Muscle of back (tissue), 11 donors: ENCODE measurements around the gene RYR3. TPM values are rescaled to one million over a fixed set of nuclear protein-coding genes. Genes with fewer than 3 reads are reported as not detected.
A peak's percentile ranks its signal among the peaks of the same experiment; 100 is the strongest.

ENCODE experiments used
- DNase-seq, 3 donors: peaks; one replicate each; pipeline versions ENCODE4 v3.0.0 to v3.0.0-alpha.2; 2013
- polyA plus RNA-seq, 10 donors: library from polyadenylated mRNA; unstranded; fragments of 120-200 nt; gene quantifications; one replicate each; pipeline ENCODE4 v1.2.1, GENCODE V29; 2013; ENCODE audit not compliant: insufficient read length in 10 of 10

Gene RYR3
- polyA plus RNA-seq, 10 donors = 15.4 to 62.4 (median 41.5) TPM

DNA sequence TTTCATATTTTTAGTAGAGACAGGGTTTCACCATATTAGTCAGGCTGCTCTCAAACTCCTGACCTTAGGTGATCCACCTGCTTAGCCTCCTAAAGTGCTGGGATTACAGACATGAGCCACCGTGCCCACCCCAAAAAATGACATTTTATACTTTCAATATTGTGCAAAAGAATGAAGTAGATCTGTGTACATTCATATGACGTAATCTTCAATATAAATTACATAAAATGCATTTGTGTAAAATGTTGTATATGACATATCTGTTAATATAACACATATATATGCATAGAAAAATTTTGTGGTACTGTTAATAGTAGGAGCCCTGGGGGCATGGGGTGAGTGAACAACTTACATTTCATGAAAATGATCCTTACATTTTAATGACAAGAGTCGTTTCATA is 71.7 kb downstream of the RYR3 start:
- no peak for DNase-seq

DNA sequence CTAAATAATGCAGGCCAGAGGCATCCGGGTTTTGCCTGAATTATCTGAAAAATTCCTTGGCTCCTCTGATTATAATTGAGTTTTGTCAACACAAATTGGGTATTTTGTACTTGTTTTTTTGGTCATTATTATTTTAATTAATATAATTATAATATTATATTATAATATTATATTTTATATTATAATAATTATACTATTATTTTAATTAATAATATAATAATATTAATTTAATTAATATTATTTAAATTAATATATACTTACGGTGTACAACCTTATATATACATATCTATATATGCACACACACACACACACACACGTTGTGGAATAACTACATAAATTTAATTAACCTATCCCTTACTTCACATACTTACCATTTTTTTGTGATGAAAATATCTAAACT is 73.5 kb downstream of the RYR3 start:
- no peak for DNase-seq

DNA sequence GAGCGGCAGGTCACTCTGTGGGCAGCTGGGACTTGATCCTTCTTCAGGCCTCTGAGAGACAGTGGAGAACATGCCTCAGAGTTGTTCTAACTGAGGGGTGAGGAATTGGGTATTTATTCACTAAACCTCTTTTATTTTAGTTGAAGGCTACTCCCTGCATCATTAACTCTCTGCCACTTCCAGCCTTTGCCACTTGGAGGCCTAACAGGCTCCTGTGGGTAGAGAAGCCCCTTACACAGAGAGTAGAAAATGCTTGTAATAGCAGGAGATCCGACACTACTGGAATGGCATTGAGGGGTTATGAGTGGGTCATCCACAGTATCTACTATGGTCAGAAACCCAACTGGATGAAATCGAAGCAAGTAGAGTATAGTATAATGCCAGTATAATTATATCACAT is 81.7 kb downstream of the RYR3 start:
- DNase-seq = no peak

DNA sequence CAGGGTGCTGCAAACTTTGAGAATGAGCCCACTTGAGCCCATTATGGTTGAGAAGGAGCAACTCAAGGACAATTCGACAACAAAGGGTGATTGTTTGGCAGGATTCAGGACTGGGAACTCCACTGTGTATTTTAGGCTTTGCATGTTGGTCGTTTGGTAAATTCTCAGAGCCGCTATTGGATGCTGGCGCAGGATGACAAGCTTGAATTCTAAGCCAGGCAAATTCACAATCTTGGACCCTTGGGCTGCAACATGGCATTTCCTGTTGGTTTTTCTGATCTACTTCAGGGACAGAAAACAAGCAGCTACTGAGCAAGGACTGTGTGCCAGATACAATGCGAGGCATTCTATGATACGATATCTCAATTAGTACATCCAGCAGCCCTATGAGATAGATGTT is 82.8 kb downstream of the RYR3 start:
- DNase-seq = no peak

DNA sequence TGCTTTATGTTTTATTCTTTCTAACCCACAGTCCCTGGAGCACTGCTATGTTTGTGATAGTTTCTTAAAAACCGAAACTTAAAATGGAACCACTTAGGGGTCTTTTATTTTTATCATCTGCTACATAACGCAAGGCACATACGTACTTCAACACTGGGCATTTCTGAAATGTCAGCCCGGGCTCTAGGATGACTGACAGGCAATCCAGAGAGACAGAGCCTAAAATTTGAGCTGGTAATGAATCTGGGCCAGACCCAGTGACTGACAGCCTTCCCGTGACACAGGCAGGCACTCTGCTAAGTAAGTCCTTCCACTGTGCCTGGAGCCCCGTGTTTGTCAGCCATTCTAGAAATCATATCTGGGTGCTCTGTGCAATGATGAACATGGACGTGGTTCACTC is 84.6 kb downstream of the RYR3 start:
- DNase-seq = no peak

DNA sequence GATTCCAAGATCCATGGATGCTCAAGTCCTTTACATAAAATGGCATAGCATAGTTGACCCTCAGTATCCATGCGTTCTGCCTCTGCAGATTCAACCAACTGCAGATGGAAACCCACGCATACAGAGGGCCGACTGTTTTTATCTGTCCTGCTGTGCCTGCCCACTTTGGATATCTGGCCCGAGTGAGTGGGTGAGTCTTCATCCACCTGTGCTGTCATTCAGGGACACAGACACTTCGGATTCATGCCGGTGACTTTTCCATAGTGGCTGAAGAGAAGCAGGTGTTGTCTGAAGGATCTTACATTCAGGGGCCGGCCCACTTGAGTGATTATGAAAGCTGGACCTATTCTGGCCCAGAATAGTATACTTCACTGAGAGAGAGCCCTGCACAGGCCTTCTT is 85.1 kb downstream of the RYR3 start:
- no peak for DNase-seq

DNA sequence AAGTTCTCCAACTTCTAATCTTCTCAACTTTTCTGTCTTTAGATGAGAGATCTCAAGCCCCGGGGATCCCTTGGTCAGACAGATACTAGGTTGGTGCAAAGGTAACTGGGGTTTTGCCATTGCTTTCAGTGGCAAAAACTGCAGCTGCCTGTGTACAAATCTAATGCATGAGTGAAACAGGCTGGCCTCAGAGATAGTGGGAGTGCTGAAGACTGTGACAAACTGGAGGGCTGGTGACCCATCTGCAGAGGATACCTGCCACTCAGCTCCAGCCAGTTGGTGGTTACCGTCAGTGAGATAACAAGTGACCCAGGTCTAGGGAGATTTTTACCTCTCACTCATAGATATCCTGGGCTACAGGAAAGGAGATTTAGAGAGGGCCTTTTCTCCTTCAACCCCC is 85.7 kb downstream of the RYR3 start:
- no peak for DNase-seq

DNA sequence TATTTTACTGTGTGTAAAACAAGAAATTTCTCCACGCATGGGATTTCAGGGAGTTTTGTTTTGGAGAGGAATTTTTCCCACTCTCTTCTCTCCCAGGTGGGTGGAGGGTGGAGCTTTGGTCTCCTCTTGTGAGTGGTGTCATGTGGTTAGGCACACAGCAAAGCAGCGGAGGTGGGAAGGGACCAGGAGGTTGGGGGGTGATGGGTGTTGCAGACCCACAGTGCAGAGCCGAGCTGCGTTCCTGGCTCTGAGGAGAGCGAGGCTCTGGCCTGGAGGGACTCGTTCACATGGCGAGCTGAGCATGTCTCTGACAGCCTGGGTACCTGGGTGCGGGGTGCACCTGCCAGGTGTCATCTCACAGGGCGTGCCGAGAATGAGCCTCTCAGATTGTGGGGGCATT is 87.8 kb downstream of the RYR3 start:
- DNase-seq = no peak

DNA sequence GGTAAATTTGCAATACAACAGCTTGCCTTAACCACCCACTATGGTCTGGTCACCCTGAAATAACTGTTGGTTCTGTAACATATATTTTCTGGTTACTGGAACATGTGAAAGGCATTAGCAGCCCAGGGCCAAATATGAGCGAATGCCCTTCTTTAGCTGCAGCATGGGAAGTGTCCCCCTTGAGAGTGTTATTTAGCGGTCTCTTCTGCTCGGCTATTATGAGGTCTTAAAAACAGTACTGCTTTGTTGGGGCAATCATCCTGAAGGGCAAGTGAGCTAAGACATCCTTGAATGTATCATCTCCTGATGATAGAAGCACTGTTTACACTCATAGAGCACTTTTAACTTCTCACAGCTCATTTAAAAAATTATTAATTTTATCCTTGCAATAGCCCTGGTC is 90.2 kb downstream of the RYR3 start:
- DNase-seq = no peak

DNA sequence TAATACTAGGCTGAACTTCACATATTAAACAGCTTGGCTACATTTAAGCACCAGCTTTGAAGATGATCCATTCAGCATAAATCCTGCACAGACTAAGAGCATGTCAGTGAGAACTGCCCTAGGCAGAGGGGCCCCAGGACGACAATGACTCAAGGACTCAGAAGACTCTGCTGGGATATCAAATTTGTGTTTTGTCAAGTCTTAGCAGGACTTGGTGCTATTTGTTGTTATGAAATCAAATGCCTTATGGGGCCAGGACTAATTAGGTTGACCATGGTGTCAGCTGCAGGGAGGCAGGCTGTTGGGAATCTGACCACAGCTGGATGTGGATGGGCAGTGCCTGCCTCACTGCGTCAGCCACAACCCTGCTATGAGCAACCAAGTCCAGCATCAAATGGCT is 91.8 kb downstream of the RYR3 start:
- peak in 2 of 3 donors; percentile 33 to 51 for DNase-seq

DNA sequence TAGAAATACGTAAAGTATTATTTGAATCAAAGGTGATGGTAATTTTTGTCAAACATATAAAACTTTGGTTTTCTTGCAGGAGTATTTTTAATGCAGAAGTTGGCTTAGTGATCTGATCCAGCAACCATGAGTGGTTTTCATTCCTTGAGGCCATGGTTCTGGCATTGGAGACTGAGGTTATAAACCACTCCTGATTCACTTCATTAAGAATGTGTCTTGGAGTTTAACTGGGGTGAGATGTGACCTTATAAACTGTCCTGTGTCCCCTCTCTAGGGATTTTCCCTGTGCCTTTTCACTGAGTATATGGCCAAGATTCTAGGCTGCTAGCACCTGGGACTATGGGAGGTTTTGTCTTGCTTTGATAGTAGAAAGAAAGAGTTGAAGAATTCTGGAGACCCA is 94.3 kb downstream of the RYR3 start:
- no peak for DNase-seq

DNA sequence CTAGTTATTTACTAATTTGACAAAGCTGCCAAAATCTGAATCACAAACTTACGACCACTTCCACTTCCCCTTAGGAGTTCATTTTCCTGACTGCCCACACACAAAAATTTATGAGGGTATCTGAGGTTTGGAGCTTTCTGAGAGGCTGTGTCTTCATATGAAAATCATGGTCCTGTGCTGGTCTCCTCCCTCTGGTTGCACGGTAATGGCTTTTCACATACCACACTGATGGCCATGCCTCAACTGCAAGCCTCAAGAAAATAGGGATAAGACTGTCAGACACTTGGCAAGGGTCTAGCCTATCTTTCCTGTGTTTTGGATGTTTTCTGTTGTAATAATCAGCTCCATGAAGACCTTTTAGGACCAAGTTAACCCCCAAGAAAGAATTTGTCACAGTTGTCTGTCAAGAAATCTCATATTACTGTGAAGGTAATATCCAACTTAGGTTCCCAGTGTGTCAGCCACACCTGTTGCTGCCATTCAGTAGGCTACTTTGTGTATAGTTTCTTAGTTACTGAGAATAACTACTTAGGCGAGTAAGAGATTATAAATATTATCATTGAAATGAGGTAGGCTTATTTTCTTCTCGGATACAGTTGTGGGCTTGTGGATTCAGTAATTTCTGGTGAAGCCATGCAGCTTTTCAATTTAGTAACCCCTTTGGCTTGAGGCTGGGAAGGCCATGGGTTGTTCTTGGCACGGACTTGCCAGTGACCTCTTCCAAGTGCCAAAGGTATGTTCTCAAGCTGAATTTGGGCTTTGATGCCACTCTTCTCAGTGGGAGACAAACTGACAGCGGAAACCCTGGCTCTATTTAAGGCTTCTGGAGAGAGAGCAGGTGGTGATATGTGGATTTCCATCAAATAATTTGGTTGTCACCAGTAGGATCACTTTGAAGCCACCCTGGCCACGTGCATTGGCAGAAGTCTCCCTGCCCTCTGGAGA is 101.1 kb downstream of the RYR3 start:
- DNase-seq = peak; percentile 26 to 59 (median 30)

DNA sequence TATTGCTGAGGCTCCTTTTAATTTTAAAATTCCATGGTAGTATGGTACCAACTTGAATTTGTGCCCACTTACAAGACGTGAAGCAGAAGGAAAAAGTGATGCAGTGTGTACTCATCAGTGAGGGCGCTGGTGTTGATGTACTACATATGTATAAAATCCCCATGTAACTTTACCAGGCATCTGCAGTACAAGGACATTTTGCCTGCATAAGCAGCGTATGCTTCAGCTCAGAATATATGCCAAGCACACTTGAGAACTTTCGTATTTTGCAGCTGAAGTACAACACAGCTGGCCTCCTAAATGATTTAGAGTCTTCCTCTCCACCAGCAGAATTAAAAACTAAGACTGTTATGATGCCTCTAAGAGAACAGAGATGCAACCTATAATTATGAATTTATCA is 108.9 kb downstream of the RYR3 start:
- no peak for DNase-seq

DNA sequence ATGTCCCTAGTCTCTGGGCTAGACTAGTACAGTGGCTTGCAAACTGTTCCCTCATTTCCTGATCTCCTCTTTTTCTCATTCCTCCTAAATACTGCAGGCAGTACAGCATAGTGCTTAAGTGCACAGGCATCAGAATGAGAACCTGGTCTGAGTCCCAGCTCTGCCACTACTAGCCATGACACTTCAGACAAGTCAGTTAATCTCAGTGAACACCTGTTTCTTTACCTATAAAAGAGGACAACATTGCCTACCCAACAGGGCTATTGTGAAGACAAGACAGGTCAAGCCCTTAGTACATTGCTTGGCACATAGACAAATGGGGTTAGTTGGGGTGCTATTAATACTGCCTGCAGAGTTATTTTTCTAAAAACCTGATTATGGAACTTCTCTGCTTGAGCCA is 113.3 kb downstream of the RYR3 start:
- no peak for DNase-seq

DNA sequence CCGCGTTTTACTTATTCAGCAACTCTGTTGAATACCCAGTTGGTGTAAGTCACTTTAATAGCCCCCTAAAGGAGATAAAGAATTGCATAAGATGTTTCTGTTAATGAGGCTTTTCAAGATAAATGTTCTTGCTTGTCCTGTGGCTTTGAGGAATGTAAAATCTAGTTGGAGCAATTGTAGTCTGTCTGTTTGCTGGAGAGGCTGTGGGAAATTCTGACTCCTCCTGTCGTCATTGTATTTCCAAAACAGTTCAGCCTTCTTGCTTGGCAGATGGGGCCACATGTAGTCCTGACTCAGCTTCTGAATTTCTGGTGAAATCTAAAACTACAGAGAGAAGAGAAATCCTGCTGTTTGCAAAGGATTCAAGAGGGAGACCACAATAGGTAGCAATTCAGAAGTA is 114.4 kb downstream of the RYR3 start:
- peak in 2 of 3 donors; percentile 12 to 29 for DNase-seq

DNA sequence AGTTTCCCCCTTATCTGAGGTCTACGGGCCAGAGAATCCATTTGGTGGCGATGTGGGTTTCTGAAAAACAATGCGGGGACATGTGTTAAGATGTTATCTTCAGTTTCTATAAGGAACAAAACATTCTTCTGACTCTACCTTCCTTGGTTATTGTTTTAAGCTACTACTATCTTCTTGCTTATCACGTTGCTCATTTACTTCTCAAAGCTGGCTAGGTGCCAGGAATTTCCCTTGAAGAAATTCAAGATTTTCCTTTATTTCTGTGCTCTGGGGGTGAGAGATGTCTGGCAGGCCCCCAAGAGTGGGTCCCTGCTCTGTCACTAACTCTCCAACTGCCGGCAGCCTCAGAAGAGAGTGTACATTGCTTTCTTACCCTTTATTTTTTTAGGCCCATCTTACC is 119.8 kb downstream of the RYR3 start:
- DNase-seq = no peak

DNA sequence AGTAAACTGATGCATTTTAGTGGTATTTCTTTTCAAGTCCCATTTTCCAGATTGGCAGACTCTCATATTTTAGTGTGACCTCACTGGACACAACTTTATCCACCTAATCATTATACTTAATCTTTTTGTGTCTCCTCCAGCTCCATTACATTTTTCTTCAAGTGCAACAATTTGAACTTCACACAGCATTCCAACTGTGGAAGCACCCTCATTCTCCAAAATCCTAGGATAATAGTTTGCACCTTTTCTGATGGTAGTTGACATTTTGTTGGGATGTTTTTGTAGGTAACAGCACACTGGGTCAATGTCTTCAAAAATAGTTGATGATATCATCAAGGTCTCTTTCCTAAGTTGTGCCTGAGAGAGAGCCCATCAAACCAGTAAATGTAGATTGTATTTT is 123.1 kb downstream of the RYR3 start:
- no peak for DNase-seq

DNA sequence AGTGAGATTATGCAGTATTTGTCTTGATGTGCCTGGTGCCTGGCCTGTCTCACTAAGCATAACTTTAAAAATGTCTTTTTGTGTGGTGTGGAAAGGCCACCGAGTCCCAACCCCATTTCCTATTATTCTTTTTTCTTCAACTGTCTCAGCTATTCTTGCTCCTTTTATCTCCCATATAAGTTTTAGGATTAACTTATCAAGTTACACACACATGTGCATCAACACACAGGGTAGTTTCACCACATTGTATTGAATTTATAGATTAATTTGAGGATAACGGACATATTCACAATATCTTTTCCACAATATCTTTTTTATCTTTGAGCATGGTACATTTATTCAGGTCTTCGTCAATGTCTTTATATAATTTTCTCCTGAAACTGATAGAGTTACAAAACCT is 127.6 kb downstream of the RYR3 start:
- no peak for DNase-seq

DNA sequence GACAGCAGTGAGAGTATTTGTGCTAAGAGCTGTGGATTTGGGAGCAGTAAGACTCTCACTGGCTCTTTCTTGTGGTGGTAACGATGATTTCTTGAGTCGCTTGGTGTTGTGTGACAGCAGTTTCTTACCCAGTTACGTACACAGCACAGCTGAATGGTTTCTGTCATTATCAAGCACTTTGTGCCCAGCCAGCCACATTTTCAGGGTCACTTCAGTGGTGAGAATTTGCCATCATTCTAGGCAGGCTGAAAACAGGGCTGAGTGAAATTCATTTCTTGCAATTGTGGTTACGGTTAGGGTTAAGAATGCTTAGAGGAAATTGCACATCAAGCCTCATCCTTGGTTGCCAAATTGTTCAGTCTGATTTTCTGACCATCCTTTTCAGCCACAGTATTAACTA is 130.1 kb downstream of the RYR3 start:
- DNase-seq = no peak

DNA sequence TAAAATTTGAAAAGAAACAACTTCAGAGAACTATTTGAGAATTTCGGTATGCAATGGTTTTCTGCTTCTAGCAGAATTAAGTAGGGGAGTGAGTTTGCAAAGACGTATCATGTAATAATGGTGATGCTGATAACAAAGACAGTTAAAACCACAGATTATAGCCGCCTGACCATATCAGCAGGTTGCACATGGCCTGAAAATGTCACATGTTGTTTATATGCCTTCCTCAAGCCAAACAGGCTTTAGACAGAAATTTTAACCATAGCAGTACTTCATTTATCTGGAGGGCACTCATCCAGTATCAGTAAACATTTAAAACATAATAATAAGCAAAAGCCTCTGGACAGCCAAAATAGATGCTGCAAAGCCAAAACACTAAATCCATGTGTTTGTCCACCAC is 131.7 kb downstream of the RYR3 start:
- no peak for DNase-seq

DNA sequence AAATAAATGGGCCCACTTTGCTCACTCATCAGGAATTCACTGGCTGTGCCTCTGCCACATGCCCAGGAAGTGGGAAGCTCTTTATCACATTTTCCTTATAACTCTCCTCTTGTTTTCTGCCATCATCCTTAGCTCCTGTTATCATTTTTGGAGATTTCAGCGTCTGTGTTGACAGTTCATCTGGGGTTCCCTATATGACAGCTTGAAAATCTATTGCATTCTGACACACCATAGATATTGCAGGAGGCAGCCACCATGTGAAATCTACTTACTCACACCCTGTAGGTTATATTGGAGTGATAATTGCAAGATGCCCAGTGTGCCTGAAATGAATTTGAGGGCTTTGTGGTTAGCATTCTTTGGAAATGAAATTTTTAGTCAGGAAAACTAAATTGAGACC is 132.9 kb downstream of the RYR3 start:
- DNase-seq = no peak

DNA sequence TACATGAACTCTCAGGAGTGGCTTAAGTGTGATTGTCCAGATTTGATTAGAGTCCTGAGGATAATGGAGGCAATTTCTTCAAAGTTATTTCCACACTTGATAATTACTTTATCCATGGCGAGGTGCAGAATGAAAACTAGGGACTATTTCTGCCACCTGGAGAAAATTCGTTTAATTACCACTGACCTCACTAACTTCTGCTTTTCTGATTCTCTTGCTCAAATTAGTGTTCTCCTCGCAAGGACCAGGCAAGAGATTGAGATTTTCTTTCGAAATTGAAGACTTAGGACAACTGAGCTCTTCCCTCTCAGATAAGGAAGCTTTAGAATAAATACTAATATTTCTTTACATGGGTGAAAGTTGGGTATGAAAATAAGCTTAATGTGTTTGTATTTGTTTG is 135.2 kb downstream of the RYR3 start:
- DNase-seq = no peak

DNA sequence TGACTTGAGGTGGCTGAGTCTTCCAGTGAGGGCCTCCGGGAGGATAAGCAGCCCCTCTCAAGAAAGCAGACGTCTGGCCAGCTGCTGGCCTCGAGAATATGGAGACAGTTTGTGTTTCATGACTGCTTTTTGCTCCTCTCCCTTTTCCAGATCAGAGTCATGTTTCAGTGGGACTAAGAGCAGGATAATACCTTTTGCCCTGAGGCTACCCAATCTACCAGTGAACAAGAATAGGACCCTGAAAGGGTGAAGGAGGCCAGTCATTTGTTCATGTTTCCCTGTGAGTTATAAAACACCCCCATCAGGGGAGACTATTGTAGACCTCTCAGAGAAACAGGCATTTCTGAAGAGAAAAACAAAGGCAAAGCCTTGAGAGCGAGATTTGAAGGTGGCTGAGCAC is 137.4 kb downstream of the RYR3 start:
- DNase-seq = no peak

DNA sequence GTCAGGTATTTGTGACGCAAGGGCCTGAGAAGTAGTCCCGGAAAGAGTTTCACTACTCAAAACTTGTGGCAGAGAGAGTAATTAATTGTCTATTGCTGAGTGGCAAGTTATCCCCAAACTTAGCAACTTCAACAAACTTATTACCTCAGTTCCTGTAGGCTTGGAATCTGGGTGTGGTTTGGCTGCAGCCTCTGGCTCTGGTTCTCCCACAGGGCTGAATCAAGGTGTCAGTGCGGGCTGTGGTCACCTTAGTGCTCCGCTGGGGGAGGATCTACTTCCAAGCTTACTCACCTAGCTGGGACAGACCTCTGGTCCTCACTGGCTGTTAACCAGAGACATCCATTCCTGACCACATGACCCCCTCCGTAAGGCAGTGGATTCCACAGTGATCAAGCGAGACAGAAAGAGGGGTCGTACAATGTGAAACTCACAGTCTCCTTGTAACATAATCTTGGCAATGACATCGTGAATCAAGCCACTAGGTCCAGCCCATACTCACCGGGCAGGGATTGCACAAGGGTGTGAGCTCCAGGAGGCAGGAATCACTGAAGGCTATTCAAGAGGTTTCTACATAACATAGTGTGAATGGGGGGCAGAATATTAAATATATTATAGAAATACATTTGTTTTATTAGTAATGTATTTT is 138.3 kb downstream of the RYR3 start:
- no peak for DNase-seq
